GM11168 (cell line): ENCODE data around the gene RAB9A.

Experiments
- in situ Hi-C: fragments of 300-500 bp; cut with MboI; formaldehyde crosslinking; loops from one replicate; pipeline ENCODE4 v1.12.0; 2022; ENCODE audit warnings: low sequenced_read_pairs; ENCODE audit not compliant: unreplicated experiment

Gene RAB9A, protein sequence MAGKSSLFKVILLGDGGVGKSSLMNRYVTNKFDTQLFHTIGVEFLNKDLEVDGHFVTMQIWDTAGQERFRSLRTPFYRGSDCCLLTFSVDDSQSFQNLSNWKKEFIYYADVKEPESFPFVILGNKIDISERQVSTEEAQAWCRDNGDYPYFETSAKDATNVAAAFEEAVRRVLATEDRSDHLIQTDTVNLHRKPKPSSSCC

DNA sequence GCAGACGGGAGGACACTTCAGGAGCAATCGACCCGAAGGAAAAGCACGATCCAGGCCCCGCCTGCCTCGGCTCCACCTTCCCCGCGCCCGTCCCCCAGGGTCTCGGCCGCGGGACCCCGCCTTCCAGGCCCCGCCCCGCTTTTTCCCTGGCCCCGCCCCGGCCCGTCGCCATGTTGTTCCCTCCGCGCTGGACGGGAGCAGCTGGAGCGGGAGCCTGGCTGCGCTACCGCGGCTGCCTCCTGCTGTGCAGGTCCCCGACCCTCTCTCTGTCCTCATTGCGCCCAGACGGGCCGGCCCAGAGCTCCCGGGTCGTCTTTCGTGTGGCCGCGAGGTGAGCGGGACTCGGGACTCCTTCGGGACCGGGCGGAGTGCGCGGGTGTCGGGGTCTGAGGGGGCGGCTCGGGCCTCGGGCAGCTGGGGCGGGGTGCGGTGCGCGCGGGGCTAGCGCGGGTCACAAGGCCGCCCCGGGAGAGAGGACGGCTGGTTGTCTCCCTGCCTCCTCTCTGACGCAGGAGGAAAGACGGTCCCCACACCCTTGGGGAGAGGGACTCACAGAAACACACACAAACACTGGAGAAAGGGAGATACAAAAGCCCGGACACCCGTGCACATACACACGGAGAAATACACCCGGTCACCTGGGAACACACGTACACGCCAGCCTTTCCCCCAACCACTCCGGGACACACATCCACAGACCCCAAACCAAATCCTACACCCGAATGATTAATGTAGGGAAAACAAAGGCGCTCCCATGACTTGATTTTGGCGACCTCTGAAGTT, at the start of gene RAB9A:
RAB9A (plus strand) TSS at position 171 of the 783 bp plus-strand sequence. CDS start 19,619 bp downstream, outside the sequence.
- in situ Hi-C loops, result no loop called here

DNA sequence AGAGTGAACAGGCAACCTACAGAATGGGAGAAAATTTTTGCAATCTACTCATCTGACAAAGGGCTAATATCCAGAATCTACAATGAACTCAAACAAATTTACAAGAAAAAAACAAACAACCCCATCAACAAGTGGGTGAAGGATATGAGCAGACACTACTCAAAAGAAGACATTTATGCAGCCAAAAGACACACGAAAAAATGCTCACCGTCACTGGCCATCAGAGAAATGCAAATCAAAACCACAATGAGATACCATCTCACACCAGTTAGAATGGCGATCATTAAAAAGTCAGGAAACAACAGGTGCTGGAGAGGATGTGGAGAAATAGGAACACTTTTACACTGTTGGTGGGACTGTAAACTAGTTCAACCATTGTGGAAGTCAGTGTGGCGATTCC, 47.2 kb upstream of the RAB9A start:
- in situ Hi-C loops, result loop anchor here (25.0 kb wide), 1 partner anchor 729 kb away; the partner anchor contains the start of gene TLR8

DNA sequence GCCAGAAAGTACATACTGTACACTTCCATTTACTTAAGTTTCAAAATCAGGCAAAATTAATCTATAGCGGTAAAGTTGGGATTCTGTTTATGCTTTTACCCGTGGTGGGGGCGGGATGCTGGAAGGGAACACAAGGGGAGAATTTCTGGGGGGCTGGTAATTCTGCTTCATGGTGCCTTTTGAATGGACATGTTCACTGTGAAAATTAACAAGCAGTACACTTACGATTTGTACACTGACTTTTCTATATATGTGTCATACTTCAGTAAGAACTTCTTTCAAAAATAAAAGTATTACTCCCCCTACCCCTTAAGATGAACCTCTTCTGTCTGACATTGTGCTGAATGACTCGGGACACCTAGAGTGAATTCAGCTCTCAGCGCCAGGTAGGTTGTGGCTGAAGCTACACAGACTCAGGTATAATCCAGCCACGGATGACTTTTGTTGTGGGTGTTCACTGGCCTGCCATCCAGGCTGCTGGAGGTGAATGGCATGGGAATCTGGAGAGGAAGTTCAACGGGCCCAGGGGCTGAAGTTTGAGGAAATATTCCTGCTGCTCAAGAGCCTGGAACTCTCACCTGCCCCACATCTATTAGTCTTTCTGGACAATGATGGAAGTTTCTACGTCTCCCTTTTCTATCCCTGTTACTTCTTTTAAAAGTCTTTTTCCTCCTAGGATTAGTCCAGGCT, 43.3 kb upstream of the RAB9A start:
- in situ Hi-C loops, result loop anchor here (5.0 to 25.0 kb wide), 2 partner anchors 138 to 733 kb away; partner anchors contain the start of gene TLR8

DNA sequence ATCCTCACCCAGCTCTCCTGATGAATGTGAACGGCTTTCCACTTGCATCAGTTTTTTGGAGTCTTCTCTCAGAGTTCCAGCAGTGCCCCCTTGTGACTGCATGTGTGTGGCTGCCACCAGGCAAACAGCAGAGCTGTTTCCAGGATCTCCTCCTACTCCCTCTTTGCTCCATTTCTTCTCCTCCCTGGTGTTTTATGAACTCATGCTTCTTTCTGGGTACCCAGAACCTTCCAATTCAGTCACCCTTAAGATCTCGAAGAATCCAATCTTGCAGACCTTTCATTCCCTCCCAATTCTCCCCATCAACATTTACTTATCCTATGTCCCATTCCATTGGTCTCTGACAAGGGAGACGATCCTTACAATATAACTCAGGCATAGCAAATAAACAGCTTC, 42.8 kb upstream of the RAB9A start:
- in situ Hi-C loops, result loop anchor here (5.0 to 25.0 kb wide), 2 partner anchors 139 to 734 kb away; partner anchors contain the start of gene TLR8

DNA sequence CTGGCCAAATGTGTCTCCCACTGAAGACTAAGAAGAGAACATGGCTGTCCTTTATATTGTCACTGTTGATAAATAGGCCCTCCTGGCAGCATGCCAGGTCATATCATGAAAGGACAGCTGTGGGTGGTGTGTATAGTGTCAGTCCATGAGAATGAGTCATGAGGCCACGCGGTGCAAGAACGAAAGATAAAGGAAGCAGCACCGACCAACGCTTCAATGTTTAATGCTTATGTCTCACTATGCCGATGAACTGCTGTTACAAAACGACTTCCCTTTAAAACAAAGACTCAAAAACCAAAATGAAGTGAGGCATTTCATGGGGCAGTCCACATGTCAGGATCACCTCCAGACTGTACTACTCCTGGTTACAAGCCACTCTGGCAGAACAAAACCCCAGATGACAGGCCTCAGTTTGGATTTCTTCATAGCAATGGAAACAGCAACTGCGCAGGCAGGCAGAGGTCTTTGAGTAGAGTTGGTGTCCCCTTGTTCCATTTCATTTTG, 41.2 kb upstream of the RAB9A start:
- in situ Hi-C loops, result loop anchor here (5.0 to 25.0 kb wide), 2 partner anchors 140 to 735 kb away; partner anchors contain the start of gene TLR8

DNA sequence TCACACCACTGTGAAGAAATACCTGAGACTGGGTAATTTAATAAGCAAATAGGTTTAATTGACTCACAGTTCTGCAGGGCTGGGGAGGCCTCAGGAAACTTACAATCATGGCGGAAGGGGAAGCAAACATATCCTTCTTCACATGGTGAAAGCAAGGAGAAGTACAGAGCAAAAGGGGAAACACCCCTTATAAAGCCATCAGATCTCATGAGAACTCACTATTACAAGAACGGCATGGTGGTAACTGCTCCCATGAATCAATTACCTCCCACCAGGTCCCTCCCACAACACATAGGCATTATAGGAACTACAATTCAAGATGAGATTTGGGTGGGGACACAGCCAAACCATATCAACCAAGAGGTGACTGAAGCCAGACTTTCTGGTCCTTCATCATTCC, 40.6 kb upstream of the RAB9A start:
- in situ Hi-C loops, result loop anchor here (5.0 to 25.0 kb wide), 2 partner anchors 141 to 736 kb away; partner anchors contain the start of gene TLR8

DNA sequence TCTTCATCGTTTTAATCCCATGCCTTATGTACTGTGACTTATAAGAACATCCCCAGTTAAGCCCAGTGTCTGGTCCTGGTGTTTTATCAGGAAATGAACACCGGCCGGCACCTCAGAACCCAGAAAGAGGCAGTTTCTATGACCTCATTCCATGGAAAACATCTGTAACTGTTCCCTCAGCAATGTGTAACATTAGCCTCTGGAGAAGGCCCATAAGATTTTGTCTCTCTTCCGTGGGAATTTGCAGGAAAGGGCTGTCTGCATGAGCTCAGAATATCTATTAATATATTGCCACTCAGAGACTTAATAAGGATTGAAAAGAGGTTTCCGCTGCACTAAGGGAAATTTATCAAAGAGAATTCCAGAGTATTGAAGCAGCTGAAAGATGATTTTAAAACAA, 39.1 kb upstream of the RAB9A start:
- in situ Hi-C loops, result loop anchor here (5.0 to 25.0 kb wide), 2 partner anchors 143 to 738 kb away; partner anchors contain the start of gene TLR8

DNA sequence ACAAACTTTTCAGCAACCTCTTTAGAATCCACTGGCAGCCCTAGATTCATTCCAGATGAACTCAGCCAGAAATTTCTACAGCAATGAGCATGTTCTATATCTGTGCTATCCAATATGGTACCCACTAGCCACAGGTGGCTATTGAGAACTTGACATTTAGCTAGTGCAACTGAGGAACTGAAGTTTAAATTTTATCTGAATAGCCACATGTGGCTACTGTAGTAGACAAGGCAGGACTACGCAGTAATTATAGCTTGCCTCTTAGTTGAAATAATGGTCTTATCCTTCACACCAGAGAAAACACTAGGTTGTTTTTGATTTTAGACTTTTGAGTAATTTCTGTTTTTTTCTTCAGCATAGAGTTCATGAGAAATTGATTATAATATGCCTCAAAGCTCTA, 38.6 kb upstream of the RAB9A start:
- in situ Hi-C loops, result no loop called here

DNA sequence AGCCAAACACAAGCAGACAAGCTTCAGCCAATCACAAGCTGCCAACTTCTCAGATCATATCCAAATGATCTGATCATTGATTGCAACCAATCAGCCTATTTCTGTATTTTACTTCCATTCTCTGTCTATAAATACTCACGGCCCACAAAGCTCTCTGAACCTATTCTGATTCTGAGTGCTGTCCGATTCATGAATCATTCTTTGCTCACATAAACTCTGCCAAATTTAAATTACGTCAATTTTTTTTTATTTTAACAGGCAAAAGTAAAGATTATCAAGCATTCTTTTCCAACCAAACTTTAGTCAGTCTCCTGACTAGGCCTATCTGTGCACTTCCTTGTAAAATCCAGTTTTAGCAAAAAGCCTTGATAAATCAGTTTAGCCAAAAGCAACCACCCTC, 37.8 kb upstream of the RAB9A start:
- in situ Hi-C loops, result no loop called here

DNA sequence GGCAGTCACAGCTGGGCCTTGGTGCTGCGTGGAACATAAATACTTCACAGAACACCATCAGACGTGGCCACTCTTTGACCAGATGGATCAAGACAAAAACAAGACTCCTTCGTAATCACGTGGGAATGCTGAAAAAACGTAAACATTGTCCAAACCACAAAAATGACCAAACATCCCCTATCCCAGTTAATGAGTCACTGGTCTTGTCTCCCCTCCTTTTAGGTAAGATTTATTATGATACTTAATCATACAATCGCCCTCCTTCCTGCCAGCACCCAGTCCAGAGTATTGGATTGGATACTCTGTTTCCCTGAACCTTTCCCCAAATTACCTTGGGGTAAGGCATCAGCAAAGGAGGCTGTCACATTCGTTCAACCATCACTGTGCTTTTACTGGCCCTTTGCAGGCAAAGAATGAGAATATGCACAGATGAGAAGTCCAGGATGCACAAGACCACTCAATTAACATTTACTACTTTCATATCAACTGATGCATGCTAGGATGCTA, 36.6 kb upstream of the RAB9A start:
- in situ Hi-C loops, result no loop called here

DNA sequence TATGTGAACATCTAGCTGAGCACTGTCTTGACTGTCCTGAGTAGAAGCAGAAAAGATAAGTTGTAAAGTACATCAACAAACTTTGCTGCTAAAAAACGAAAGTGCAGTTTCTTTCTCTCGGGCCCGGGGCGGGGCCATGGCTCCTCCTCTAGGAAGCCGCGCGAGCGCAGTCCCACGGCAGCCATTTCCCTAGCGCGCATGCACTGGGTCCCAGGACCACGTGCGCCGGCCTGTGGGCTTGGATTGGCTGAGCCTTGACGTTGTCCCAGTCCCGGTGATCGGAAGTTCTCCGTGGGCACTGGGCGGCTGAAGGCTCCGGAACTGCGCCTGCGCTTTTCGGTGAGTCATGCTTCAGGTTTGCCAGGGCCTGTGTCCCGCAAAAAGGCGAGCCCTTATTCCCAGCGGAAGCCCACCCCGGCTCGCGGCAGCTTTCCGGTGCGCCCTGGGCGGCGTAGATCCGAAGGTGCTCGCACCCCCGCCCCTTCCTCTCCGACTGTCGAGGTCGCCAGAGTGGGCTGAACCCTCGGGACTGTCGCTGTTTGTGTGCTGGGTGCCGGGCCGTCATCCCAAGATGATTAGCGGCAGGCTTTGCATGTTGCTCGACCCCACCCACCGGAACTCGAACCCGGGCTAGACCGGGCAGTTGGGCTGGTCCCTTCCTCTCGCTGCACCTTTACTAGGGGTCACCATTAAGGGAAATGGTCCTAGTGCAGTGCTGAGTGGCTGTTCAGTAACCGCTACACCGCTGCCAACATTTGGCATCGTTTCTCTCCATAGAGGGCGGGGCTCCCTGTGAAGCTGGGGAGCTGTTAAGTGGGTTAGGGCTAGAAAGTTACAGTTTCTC, 35.9 kb upstream of the RAB9A start, which contains the start of gene TCEANC:
TCEANC (plus strand) TSS at position 292 of the 844 bp plus-strand sequence. CDS start 9,368 bp downstream, outside the sequence.
- in situ Hi-C loops, result no loop called here

DNA sequence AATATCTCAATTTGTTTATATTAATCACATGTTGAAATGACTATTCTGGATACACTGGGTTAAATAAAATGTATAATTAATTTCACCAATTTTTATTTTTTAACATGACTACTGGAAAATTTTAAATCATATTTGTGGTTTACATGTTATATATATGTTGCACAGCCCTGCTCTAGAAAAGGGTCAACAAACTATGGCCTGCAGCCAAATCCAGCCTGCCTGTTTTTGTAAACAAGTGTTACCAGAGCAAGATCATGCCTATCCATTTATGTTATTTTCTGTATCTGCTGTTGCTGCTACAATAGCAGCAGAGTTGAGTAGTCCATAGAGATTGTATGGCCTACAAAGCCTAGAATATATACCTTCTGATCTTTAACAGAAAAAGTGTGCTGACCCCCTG, 34.8 kb upstream of the RAB9A start:
- in situ Hi-C loops, result no loop called here

DNA sequence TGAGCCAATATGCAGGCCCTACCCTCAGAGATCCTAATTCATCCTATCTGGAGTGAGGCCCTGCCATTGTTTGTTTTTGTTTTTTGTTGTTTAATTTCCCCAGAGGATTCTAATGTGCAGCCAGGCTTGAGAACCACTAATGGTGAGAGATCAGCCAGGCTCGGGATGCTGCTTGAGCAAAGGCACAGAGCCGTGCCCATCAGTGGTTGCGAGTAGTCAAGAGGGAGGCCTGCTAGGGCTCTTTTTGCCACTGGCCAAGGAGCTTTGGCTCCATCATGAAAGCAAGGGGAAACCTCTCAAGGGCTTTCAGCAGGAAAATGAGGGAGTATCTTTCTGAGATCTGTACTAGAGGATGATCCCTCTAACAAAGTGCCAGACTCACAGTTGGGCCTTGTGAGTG, 33.3 kb upstream of the RAB9A start:
- in situ Hi-C loops, result loop anchor here (5.0 kb wide), 1 partner anchor 92 kb away; no protein-coding TSS in a partner anchor

DNA sequence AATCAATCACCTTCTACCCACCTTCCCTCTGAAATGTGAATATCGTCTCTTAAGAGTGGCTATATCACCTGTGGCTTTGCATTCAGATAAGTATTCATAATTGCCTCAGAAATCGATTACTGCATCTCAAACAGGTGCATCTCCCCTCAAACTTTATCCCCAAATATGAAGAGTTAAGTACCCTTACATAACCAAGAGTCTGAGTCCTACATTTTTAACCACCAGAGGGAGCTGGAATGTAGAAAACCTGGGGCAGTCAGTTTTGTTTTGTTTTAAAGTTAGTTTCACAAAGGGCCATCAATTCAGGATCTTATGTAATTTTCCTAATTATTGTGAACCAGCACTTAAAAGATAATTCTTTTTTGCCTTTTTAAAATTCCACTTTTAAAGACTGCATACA, 30.3 kb upstream of the RAB9A start:
- in situ Hi-C loops, result loop anchor here (5.0 kb wide), 1 partner anchor 89 kb away; no protein-coding TSS in a partner anchor

DNA sequence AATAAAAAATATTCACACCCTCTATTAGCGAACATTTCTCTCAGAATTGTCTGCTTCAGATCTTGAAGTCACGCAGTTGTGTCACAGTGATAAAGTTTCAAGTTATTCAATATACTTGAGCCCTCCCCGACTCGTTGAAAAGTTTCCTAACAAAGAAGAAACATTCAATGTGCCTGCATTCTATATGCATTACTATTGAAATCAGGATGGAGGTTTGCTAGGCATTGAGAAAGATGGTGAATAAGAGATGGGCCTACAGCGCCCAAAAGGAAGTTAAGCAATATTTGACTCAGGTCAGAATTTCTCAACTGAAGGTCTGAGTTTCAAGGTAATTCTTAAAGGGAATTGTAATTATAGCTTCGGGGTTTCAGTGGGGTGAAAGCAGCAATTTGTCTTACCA, 29.9 kb upstream of the RAB9A start:
- in situ Hi-C loops, result loop anchor here (5.0 kb wide), 1 partner anchor 88 kb away; no protein-coding TSS in a partner anchor

DNA sequence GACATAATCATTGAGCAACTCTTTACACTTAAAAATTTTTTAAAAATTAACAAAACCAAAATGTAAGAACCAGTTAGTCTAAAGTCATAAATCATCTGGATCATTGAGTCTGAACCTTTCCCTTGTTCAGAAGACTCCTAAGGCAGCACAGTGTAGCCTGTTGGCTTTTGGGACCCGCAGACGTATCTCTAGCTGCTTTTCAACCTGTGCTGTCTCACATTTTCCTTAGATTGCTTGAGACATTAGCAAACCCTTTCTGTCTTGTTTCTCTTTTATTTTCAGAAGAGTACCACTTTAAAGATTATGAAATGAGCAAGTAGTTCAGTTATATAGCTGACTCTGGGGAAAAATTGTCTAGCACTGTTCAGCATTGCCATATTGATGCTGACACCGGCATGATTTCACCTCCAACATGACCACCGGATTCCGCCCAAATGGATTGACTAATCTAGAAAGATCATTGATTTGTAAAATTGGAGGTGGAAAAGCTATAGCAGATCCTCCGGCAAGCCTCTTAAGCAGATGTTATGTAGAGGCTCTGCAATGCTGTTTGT, 27.1 kb upstream of the RAB9A start:
- in situ Hi-C loops, result loop anchor here (10.0 kb wide), 1 partner anchor 373 kb away; no protein-coding TSS in a partner anchor

DNA sequence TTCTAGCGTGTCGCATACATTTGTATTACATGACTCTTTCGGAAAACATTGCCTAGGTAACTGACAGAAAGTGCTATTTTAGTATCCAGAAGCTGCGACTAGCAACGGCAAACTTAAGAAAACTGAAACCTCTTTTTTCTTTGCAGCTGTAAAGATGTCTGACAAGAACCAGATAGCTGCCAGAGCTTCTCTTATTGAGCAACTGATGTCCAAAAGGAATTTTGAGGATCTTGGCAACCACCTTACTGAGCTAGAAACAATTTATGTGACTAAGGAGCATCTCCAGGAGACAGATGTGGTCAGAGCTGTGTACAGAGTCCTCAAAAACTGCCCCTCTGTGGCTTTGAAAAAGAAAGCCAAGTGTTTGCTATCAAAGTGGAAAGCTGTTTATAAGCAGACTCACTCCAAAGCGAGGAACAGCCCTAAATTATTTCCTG, 26.6 kb upstream of the RAB9A start:
- in situ Hi-C loops, result loop anchor here (10.0 kb wide), 1 partner anchor 372 kb away; no protein-coding TSS in a partner anchor

DNA sequence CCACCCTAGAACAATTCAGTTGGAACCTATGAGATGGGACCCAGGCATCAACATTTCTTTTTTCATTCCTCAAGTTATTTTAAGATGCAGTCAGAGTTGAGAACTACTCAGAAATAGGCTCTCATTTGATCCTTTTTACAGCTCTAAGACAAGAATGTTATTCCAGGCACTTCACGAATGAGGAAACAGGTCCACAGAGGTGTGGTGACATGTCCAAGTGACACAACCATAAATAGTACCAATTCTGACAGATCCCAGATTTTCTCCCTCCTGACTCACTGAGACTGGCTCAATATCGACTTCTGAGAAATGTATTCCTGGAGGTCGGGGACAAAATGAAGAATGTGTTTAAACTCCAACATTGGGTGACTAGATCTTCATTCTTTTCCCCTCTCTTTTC, 24.9 kb upstream of the RAB9A start:
- in situ Hi-C loops, result loop anchor here (10.0 kb wide), 1 partner anchor 371 kb away; no protein-coding TSS in a partner anchor
